IMR-90 (cell line): ENCODE data around the gene QKI. TPM values are rescaled to one million over a fixed set of nuclear protein-coding genes. Genes with fewer than 3 reads are reported as not detected.
A peak's percentile ranks its signal among the peaks of the same experiment; 100 is the strongest.

Experiments used
- ATAC-seq: fragments of 200-7000 bp; cut with Tn5 transposase; 2 replicates; pipeline ENCODE4 v1.9.1; 2020; ENCODE audit warnings: low read depth, mild to moderate bottlenecking, moderate library complexity
- BruUV-seq: library from RNA; stranded (reverse); fragments of 400-500 nt; replicated peaks from 2 replicates; lab custom pipeline; 2021; lab: Mats Ljungman, UMichigan
- CTCF ChIA-PET: fragments of 300-600 bp; formaldehyde crosslinking; extraction: SDS; loops from one replicate; lab custom pipeline; 2021; ENCODE audit warnings: antibody characterized with exemption; lab: Yijun Ruan, JAX
- POLR2A ChIA-PET: fragments of 300-600 bp; sonication (Branson Sonifier 250); formaldehyde crosslinking; loops from one replicate; lab custom pipeline; 2022; ENCODE audit warnings: antibody characterized with exemption; ENCODE audit not compliant: unreplicated experiment; lab: Charles Lee
- DNase-seq: peaks from one replicate; pipeline ENCODE4 v3.0.0; 2013
- H2AFZ ChIP-seq: replicated peaks from 2 replicates; pipeline ENCODE3; 2013; ENCODE audit warnings: low read length, mild to moderate bottlenecking; ENCODE audit not compliant: poor library complexity
- H2AK5ac ChIP-seq: 2 replicates; pipeline ENCODE4 v1.6.1; 2013; ENCODE audit warnings: low read depth, low read length, inconsistent platforms
- H2AK9ac ChIP-seq: replicated peaks from 2 replicates; pipeline ENCODE3; 2013; ENCODE audit warnings: mild to moderate bottlenecking, low read depth, low read length, moderate library complexity; ENCODE audit not compliant: poor library complexity
- H2BK120ac ChIP-seq: 2 replicates; pipeline ENCODE4 v1.6.1; 2013; ENCODE audit warnings: low read depth, low read length, inconsistent platforms
- H2BK15ac ChIP-seq: 3 replicates; pipeline ENCODE4 v1.6.1; 2013; ENCODE audit warnings: low read depth, low read length, inconsistent platforms
- H2BK20ac ChIP-seq: 2 replicates; pipeline ENCODE4 v1.6.1; 2013; ENCODE audit warnings: low read depth, mild to moderate bottlenecking, inconsistent platforms, low read length, moderate library complexity
- H2BK5ac ChIP-seq: 2 replicates; pipeline ENCODE4 v1.6.1; 2013; ENCODE audit warnings: mild to moderate bottlenecking, low read depth, low read length, inconsistent platforms; ENCODE audit not compliant: poor library complexity, severe bottlenecking
- H3K14ac ChIP-seq: replicated peaks from 2 replicates; pipeline ENCODE4 v1.6.1; 2013; ENCODE audit warnings: low read depth, low read length, inconsistent platforms
- H3K18ac ChIP-seq: 2 replicates; pipeline ENCODE4 v1.6.1; 2013; ENCODE audit warnings: low read depth, low read length, control low read depth
- H3K23ac ChIP-seq: 2 replicates; pipeline ENCODE4 v1.6.1; 2013; ENCODE audit warnings: low read depth, low read length, inconsistent platforms
- H3K27ac ChIP-seq: 2 replicates; pipeline ENCODE4 v1.5.1; 2013; ENCODE audit warnings: mild to moderate bottlenecking, control low read depth, low read length; ENCODE audit not compliant: insufficient read depth
- H3K27me3 ChIP-seq: 2 replicates; pipeline ENCODE4 v1.6.1; 2013; ENCODE audit warnings: low read length; ENCODE audit not compliant: control insufficient read depth, insufficient read depth
- H3K36me3 ChIP-seq: 2 replicates; pipeline ENCODE4 v1.6.1; 2013; ENCODE audit warnings: low read length, mixed read lengths; ENCODE audit not compliant: control insufficient read depth, insufficient read depth
- H3K4ac ChIP-seq: 2 replicates; pipeline ENCODE4 v1.6.1; 2013; ENCODE audit warnings: low read depth, low read length, inconsistent platforms
- H3K4me1 ChIP-seq: 2 replicates; pipeline ENCODE4 v1.6.1; 2013; ENCODE audit warnings: low read length, mixed read lengths; ENCODE audit not compliant: control insufficient read depth, insufficient read depth
- H3K4me2 ChIP-seq: 2 replicates; pipeline ENCODE4 v1.6.1; 2013; ENCODE audit warnings: low read depth, mild to moderate bottlenecking, control low read depth, low read length, moderate library complexity
- H3K4me3 ChIP-seq: 2 replicates; pipeline ENCODE4 v1.5.1; 2013; ENCODE audit warnings: low read depth, mild to moderate bottlenecking, control low read depth, low read length, moderate library complexity; ENCODE audit not compliant: insufficient read depth
- H3K56ac ChIP-seq: 2 replicates; pipeline ENCODE4 v1.6.1; 2013; ENCODE audit warnings: low read length, inconsistent platforms; ENCODE audit not compliant: insufficient read depth; ENCODE audit errors: extremely low read depth
- H3K79me1 ChIP-seq, 2 experiments: 2 replicates each; pipeline ENCODE4 v1.6.1; 2013; ENCODE audit warnings: low read length in 2 of 2, inconsistent platforms in 1 of 2, low read depth in 1 of 2
- H3K9ac ChIP-seq: 2 replicates; pipeline ENCODE4 v1.6.1; 2013; ENCODE audit warnings: low read depth, low read length, control low read depth
- H3K9me1 ChIP-seq: 2 replicates; pipeline ENCODE4 v1.6.1; 2013; ENCODE audit warnings: low read length, inconsistent platforms; ENCODE audit not compliant: insufficient read depth
- H3K9me3 ChIP-seq: 2 replicates; pipeline ENCODE4 v1.6.1; 2013; ENCODE audit warnings: low read length; ENCODE audit not compliant: control insufficient read depth, insufficient read depth
- H4K20me1 ChIP-seq: 2 replicates; pipeline ENCODE4 v1.6.1; 2013; ENCODE audit warnings: low read length, inconsistent platforms; ENCODE audit not compliant: insufficient read depth
- H4K5ac ChIP-seq: 2 replicates; pipeline ENCODE4 v1.6.1; 2013; ENCODE audit warnings: mild to moderate bottlenecking, low read depth, low read length, control low read depth
- H4K8ac ChIP-seq, 2 experiments: 2 replicates each; pipeline ENCODE4 v1.6.1; 2013; ENCODE audit warnings: low read depth in 2 of 2, low read length in 2 of 2, control low read depth in 1 of 2, inconsistent platforms in 1 of 2
- H4K91ac ChIP-seq: 2 replicates; pipeline ENCODE4 v1.6.1; 2013; ENCODE audit warnings: low read depth, low read length, inconsistent platforms; ENCODE audit not compliant: insufficient read depth
- BHLHE40 ChIP-seq: fragments of 150-350 bp; IDR thresholded peaks from 2 replicates; pipeline ENCODE4 v1.6.1; 2016; ENCODE audit warnings: mild to moderate bottlenecking, low read depth, low read length
- CEBPB ChIP-seq: IDR thresholded peaks from 2 replicates; pipeline ENCODE4 v1.6.1; 2012; ENCODE audit warnings: low read depth, low read length, improper control_type of control experiment
- CTCF ChIP-seq: conservative IDR thresholded peaks from 2 replicates; pipeline ENCODE4 v1.5.1; 2012; ENCODE audit warnings: mild to moderate bottlenecking, low read depth, low read length, improper control_type of control experiment
- ELK1 ChIP-seq: fragments of 150-350 bp; IDR thresholded peaks from 2 replicates; pipeline ENCODE4 v1.6.1; 2016; ENCODE audit warnings: low read depth, mild to moderate bottlenecking, low read length, moderate library complexity, borderline replicate concordance
- FOS ChIP-seq: fragments of 150-350 bp; IDR thresholded peaks from 2 replicates; pipeline ENCODE4 v1.6.1; 2016; ENCODE audit warnings: low read depth, low read length
- MAFK ChIP-seq: IDR thresholded peaks from 2 replicates; pipeline ENCODE4 v1.6.1; 2012; ENCODE audit warnings: low read depth, low read length, improper control_type of control experiment
- MAZ ChIP-seq: IDR thresholded peaks from 2 replicates; pipeline ENCODE4 v1.6.1; 2012; ENCODE audit warnings: low read depth, mild to moderate bottlenecking, low read length, improper control_type of control experiment, moderate library complexity, borderline replicate concordance
- MXI1 ChIP-seq: IDR thresholded peaks from 2 replicates; pipeline ENCODE4 v1.6.1; 2012; ENCODE audit warnings: low read depth, mild to moderate bottlenecking, low read length, moderate library complexity, borderline replicate concordance
- NFE2L2 ChIP-seq: fragments of 150-350 bp; IDR thresholded peaks from 2 replicates; pipeline ENCODE4 v1.6.1; 2016; ENCODE audit warnings: low read depth, mild to moderate bottlenecking, low read length
- POLR2A ChIP-seq: IDR thresholded peaks from 2 replicates; pipeline ENCODE4 v1.6.1; 2012; ENCODE audit warnings: mild to moderate bottlenecking, low read depth, low read length
- RAD21 ChIP-seq: IDR thresholded peaks from 2 replicates; pipeline ENCODE4 v1.6.1; 2012; ENCODE audit warnings: low read length, improper control_type of control experiment
- RCOR1 ChIP-seq: IDR thresholded peaks from 2 replicates; pipeline ENCODE4 v1.6.1; 2012; ENCODE audit warnings: mild to moderate bottlenecking, low read length, improper control_type of control experiment; ENCODE audit not compliant: insufficient replicate concordance
- RFX5 ChIP-seq: IDR thresholded peaks from 2 replicates; pipeline ENCODE4 v1.8.0; 2012; ENCODE audit warnings: low read depth, mild to moderate bottlenecking, low read length, moderate library complexity
- SMC3 ChIP-seq: fragments of 150-350 bp; IDR thresholded peaks from 2 replicates; pipeline ENCODE4 v1.6.1; 2016; ENCODE audit warnings: low read depth, mild to moderate bottlenecking, antibody characterized with exemption, low read length, moderate library complexity
- USF2 ChIP-seq: fragments of 150-350 bp; IDR thresholded peaks from 2 replicates; pipeline ENCODE4 v1.6.1; 2017; ENCODE audit warnings: mild to moderate bottlenecking, antibody characterized with exemption, low read length, low read depth
- WGBS, 2 experiments: methylation state at CpG; one replicate each; pipeline versions ENCODE4 v1.1.5 to v1.1.7; 2013; ENCODE audit warnings: missing lambda C conversion rate in 2 of 2; ENCODE audit not compliant: insufficient read length in 1 of 2; ENCODE audit errors: extremely low coverage in 2 of 2; 5-methylcytosine and 5-hydroxymethylcytosine counted together
- dilution Hi-C: fragments of 300-500 bp; cut with HindIII; formaldehyde crosslinking; loops from one replicate; pipeline ENCODE4 v1.14.3; 2018; ENCODE audit warnings: low sequenced_read_pairs; ENCODE audit not compliant: unreplicated experiment
- in situ Hi-C: fragments of 300-500 bp; cut with MboI; formaldehyde crosslinking; loops from 3 replicates; pipeline ENCODE4 v1.14.3; 2019; ENCODE audit warnings: low sequenced_read_pairs, inconsistent platforms, mixed read lengths
- intact Hi-C: fragments of 100-400 bp; cut with micrococcal nuclease; formaldehyde crosslinking; loops from 2 replicates; pipeline ENCODE4 v1.10.0; 2022
- polyA plus RNA-seq, 3 experiments: library from polyadenylated mRNA; depleted of rRNA; stranded (reverse); fragments of >200 nt; gene quantifications; 2 replicates each; pipeline ENCODE4 v1.2.3, GENCODE V29; 2012; ENCODE audit warnings: low replicate concordance in 1 of 3
- total RNA-seq: library from RNA; depleted of rRNA; stranded (reverse); fragments of >200 nt; gene quantifications from 2 replicates; pipeline ENCODE4 v1.2.3, GENCODE V29; 2012

QKI gene
- total and polyA plus RNA-seq, 2 of the 4 experiments (the other 2 are of a cell fraction), result 112 to 232 TPM

- no peak overlapping the region for H3K9ac ChIP-seq
- no TSS peak for BruUV-seq
- no peak overlapping the region for H2AK5ac ChIP-seq
- no peaks in the 10 kb centered on the region for H3K79me1 ChIP-seq
- no peak overlapping the region for H4K8ac ChIP-seq
- no peaks in the 10 kb centered on the region for H3K36me3 ChIP-seq
- H3K14ac ChIP-seq, result no peak overlapping the region
- no peak overlapping the region for H3K23ac ChIP-seq
- H4K91ac ChIP-seq, result no peak overlapping the region
- H3K18ac ChIP-seq, result no peak overlapping the region
- H3K4me2 ChIP-seq, result peak overlapping the region; percentile 49; the same call in 1 of the 2 replicates
- no peak overlapping the region for H3K4ac ChIP-seq
- H3K9me3 ChIP-seq, result no peaks in the 10 kb centered on the region
- CTCF ChIA-PET, result no interaction called here
- H3K56ac ChIP-seq, result no peak overlapping the region
- dilution Hi-C loops, result no loop called here
- H2BK20ac ChIP-seq, result no peak overlapping the region
- H3K27me3 ChIP-seq, result peaks cover 8% of the 10 kb centered on the region; the same call in 1 of the 2 replicates
- no peak overlapping the region for H2AK9ac ChIP-seq
- no peak overlapping the region for H4K5ac ChIP-seq
- no peak overlapping the region for H3K4me3 ChIP-seq
- H3K27ac ChIP-seq, result no peak overlapping the region
- ATAC-seq, result peak; percentile 70
- H2BK15ac ChIP-seq, result no peak overlapping the region
- DNase-seq, result no peak
- no peaks in the 10 kb centered on the region for H4K20me1 ChIP-seq
- WGBS, 2 experiments, result no CpG with 5 or more reads among the region's 8 CpGs
- intact Hi-C loops, result no loop called here
- peak overlapping the region; percentile 67 for H2AFZ ChIP-seq
- H2BK120ac ChIP-seq, result no peak overlapping the region
- H3K9me1 ChIP-seq, result no peaks in the 10 kb centered on the region; the same call in 1 of the 2 replicates
- H3K4me1 ChIP-seq, result peaks cover 2% of the 10 kb centered on the region; the same call in 1 of the 2 replicates
- TF ChIP-seq BHLHE40 (no peak), CEBPB (no peak), CTCF (no peak), MAZ (no peak), RCOR1 (no peak), RAD21 (no peak), RFX5 (no peak), NFE2L2 (no peak), MXI1 (no peak), USF2 (no peak), ELK1 (no peak), FOS (no peak), POLR2A (no peak), MAFK (no peak), SMC3 (no peak)
- H2BK5ac ChIP-seq, result no peak overlapping the region
- POLR2A ChIA-PET, result no interaction called here
- in situ Hi-C loops, result no loop called here
These were observed 197.7 kb downstream of the QKI start for GRCh38 chr6:163612200-163612599.
